T-helper 1 cell treated with Interleukin-12 subunit alpha and Interleukin-12 subunit beta and Interleukin-4 antibody, amounts not matched to agents 30 μg/mL and 1 μg/mL, for 36 hours (primary cell): ENCODE data around the gene LRP11.
"Not testable (repeated sequence)": the region's sequence is repeated elsewhere in the genome, so short reads cannot be mapped to it uniquely, and the experiment has no call there.

Experiments used
- H3K27ac Mint-ChIP-seq: one replicate; pipeline ENCODE4 v1.8.0; 2021; ENCODE audit warnings: mild to moderate bottlenecking, mixed read lengths
- H3K27me3 Mint-ChIP-seq: one replicate; pipeline ENCODE4 v1.8.0; 2021; ENCODE audit warnings: low read depth, mixed read lengths
- H3K36me3 Mint-ChIP-seq: one replicate; pipeline ENCODE4 v1.8.0; 2021; ENCODE audit warnings: low read depth, mixed read lengths
- H3K4me1 Mint-ChIP-seq: one replicate; pipeline ENCODE4 v1.8.0; 2021; ENCODE audit warnings: low read depth, mixed read lengths
- H3K4me3 Mint-ChIP-seq: one replicate; pipeline ENCODE4 v1.8.0; 2021; ENCODE audit warnings: mild to moderate bottlenecking, moderate library complexity, mixed read lengths
- H3K9me3 Mint-ChIP-seq: one replicate; pipeline ENCODE4 v1.8.0; 2021; ENCODE audit warnings: mixed read lengths

LRP11 gene

DNA sequence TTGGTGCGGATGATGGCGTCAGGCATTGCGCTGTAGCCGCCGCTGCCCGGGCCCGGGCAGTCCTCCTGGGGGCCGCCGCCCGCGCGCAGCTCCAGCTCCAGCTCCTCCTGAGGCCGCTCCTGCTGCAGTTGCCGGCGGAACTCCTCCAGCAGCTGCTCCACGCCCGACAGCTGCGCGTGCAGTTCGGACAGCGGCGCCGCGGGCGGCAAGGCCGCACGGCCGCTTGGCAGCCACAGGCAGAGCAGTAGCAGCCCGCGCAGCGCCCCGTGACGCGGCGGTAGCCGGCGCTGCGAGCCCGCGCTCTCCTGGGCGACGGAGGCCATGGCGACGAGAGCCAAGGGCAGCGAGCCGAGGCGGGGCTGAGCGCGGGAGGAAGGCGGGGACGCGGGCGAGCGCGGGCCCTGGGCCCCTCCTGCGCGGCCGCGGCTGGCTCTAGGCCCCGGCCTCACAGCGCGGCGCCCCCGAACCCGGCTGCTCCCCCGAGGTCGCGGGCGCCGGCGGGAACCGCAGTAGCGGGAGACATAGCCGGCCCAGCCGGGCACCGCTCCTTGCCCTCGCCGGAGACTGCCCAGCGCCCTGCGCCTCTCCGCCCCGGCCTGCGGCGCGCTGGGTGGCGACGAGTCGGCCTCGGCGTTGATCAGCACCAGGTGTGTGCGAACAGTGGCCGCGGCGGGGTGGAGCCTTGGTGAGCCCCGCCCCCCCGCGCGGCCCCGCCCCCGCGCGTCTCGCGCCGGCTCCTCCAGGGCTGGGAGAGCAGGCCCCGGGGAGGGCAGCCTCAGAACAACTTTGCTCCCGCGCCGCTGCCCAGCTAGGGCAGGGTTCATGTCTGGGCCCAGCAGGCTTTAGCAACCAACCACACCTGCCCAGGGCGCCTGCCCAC lies at the start of gene LRP11:
Gene LRP11, minus strand, starts transcription at position 662 of the 880 bp plus-strand sequence. Its CDS starts 339 bp downstream, at position 323.
- Mint-ChIP-seq H3K9me3 (no peaks in the 10 kb centered on the region), H3K27ac (no peak within 1 kb of the TSS), H3K36me3 (no peaks in the 10 kb centered on the region)

DNA sequence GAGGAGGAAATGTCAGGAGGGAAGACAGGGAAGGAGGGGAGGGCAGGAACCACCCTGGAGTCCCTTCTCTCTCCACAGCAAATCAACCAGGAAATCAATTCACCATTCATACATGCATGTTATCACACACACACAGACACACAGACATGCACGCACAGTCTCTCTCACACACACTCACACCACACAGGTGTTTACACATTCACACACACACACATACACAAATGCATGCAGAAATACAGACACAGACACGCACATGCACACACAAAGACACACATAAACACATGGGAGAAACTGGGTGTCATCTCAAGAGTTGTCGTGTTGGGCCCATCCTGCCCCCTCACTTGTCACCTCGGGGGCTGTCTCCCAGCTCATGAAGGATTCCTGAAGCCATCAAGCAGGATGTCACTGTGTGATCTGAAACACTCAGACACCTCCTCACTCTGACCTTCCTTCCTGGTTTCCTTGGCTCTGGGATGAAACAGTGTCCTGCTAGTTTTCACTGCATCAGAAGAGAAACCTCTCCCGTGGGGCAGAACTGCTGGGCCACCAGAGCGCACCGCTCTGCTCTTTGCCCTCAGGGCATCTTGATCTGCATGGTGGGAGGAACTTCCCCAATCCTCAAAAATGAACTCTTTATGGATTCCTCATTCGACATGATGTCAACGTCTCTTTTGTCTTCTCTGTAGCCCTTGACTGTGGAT lies 49.5 kb upstream of the LRP11 start:
- H3K36me3 Mint-ChIP-seq, result no peaks in the 10 kb centered on the region
- peaks cover 29% of the 10 kb centered on the region for H3K27me3 Mint-ChIP-seq

More for the DNA sequence above, at the start of gene LRP11:
- Mint-ChIP-seq H3K4me1 (peaks cover 15% of the 10 kb centered on the region), H3K27me3 (peaks cover 50% of the 10 kb centered on the region), H3K4me3 (peak within 1 kb of the TSS; percentile 77)

GRCh38 chr6:149913085-149913484 lies 48.9 kb upstream of the LRP11 start:
- H3K4me1 Mint-ChIP-seq, result no peaks in the 10 kb centered on the region
- H3K9me3 Mint-ChIP-seq, result peaks cover 2% of the 10 kb centered on the region
- H3K27me3 Mint-ChIP-seq, result peaks cover 30% of the 10 kb centered on the region
- H3K27ac Mint-ChIP-seq, result no peak overlapping the region
- H3K36me3 Mint-ChIP-seq, result peaks cover under 1% of the 10 kb centered on the region
- H3K4me3 Mint-ChIP-seq, result no peak overlapping the region

More for the DNA sequence above, 49.5 kb upstream of the LRP11 start:
- no peaks in the 10 kb centered on the region for H3K4me1 Mint-ChIP-seq
- H3K4me3 Mint-ChIP-seq, result no peak overlapping the region
- H3K9me3 Mint-ChIP-seq, result no peaks in the 10 kb centered on the region
- no peak overlapping the region for H3K27ac Mint-ChIP-seq

DNA sequence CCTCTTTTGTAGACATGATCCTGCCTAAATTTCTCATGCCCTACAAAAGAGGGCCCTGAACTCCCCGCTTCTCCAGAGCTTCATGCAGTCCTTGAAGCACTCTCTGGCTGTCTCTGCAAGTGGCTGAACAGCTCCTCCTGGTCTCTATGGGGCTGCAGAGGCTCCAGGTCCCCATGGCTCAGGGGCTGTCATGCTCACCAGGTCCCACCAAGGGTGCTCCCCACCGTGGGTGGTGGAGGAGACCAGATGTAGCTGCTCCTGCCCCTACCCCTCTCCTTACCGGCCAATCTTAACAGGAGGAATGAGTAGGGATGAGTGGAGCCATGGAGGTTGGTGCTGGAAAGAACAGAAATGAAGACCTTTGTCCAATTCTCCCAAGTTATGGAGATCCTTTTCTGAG lies 48.5 kb upstream of the LRP11 start:
- H3K9me3 Mint-ChIP-seq, H3K4me1 Mint-ChIP-seq, H3K27ac Mint-ChIP-seq, H3K36me3 Mint-ChIP-seq, H3K4me3 Mint-ChIP-seq: not testable (repeated sequence)
- H3K27me3 Mint-ChIP-seq, result peaks cover 34% of the 10 kb centered on the region

DNA sequence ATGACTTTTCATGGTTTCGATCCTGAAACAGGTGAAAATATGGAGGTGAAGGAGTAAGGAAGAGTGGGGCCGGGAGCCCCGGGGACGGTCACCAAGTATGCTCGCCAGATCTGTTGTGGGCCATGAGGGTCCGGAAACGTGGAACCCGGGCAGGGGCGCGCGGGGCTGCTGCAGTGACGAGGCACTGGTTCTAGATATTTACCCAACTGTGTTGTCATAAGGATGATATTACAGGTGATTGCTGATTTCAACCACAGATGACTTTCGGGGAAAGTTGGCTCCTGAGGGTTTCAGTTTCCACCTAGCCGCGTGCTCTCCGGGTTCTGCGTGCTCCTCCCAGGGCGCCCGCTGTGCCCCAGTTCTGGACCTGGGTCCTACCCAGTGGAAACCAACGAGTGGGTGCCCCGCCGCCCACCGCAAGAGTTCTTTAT lies 46.6 kb upstream of the LRP11 start:
- H3K4me1 Mint-ChIP-seq, result no peaks in the 10 kb centered on the region
- H3K4me3 Mint-ChIP-seq, result no peak overlapping the region
- no peak overlapping the region for H3K27ac Mint-ChIP-seq
- peaks cover 2% of the 10 kb centered on the region for H3K36me3 Mint-ChIP-seq
- H3K27me3 Mint-ChIP-seq, result peaks cover 27% of the 10 kb centered on the region
- peaks cover 5% of the 10 kb centered on the region for H3K9me3 Mint-ChIP-seq

DNA sequence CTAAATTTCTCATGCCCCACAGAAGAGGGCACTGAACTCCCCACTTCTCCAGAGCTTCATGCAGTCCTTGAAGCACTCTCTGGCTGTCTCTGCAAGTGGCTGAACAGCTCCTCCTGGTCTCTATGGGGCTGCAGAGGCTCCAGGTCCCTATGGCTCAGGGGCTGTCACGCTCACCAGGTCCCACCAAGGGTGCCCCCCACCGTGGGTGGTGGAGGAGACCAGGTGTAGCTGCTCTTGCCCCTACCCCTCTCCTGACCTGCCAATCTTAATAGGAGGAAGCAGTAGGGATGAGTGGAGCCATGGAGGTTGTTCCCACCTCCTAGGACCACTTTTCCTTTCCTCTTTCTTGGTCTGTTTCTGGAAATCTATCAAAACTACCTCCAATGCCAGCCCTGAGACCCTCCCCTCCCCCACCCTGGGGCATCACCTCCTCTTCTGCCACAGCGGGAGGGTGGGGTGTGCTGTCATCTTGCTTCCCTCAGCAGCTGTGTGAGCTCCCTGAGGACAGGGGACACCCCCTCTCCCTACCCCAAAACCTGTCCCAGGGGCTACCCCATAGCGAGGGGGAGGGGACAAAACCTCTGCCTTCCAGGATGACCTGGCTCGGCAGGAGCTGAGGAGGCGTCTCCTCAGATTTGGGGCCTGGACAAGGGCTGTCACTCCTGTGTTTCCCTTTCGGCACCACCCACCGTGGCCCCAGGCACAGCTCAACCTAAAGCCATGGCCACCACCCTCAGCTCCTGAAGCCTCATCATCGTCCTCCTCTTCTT lies 45.7 kb upstream of the LRP11 start:
- Mint-ChIP-seq H3K4me3 (no peak overlapping the region), H3K9me3 (peaks cover 5% of the 10 kb centered on the region), H3K36me3 (peaks cover 2% of the 10 kb centered on the region), H3K4me1 (no peaks in the 10 kb centered on the region), H3K27me3 (peaks cover 27% of the 10 kb centered on the region), H3K27ac (no peak overlapping the region)

- H3K9me3 Mint-ChIP-seq, H3K36me3 Mint-ChIP-seq, H3K4me3 Mint-ChIP-seq, H3K27ac Mint-ChIP-seq, H3K4me1 Mint-ChIP-seq: not testable (repeated sequence)
- H3K27me3 Mint-ChIP-seq, result peaks cover 15% of the 10 kb centered on the region
Measured at GRCh38 chr6:149908480-149908879, 44.3 kb upstream of the LRP11 start.

DNA sequence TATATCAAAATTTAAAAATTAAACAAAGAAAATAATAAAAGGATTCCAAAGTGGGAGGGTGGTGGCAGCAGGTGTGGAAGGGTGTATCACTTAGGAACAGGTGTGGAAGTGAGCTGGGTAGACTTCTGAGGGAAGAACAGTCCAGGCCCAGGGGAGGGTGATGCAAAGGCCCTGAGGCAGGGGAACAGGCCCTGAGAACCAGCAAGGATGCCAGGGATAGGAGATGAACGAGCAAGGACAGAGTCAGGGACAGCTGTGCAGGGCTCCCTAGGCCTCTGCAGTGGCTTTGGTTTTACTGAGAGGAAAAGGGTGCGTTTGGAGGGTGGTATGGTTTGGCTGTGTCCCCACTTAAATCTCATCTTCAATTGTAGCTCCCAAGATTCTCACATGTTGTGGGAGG lies 43.2 kb upstream of the LRP11 start:
- Mint-ChIP-seq H3K36me3 (peaks cover 2% of the 10 kb centered on the region), H3K4me3 (no peak overlapping the region), H3K9me3 (peaks cover 5% of the 10 kb centered on the region), H3K27ac (no peak overlapping the region), H3K27me3 (peaks cover 17% of the 10 kb centered on the region), H3K4me1 (no peaks in the 10 kb centered on the region)

- Mint-ChIP-seq H3K4me1 (no peaks in the 10 kb centered on the region), H3K36me3 (peaks cover 2% of the 10 kb centered on the region), H3K27me3 (peaks cover 25% of the 10 kb centered on the region), H3K9me3 (peaks cover 5% of the 10 kb centered on the region), H3K27ac (no peak overlapping the region), H3K4me3 (no peak overlapping the region)
Measured at GRCh38 chr6:149906405-149906804, 42.2 kb upstream of the LRP11 start.

DNA sequence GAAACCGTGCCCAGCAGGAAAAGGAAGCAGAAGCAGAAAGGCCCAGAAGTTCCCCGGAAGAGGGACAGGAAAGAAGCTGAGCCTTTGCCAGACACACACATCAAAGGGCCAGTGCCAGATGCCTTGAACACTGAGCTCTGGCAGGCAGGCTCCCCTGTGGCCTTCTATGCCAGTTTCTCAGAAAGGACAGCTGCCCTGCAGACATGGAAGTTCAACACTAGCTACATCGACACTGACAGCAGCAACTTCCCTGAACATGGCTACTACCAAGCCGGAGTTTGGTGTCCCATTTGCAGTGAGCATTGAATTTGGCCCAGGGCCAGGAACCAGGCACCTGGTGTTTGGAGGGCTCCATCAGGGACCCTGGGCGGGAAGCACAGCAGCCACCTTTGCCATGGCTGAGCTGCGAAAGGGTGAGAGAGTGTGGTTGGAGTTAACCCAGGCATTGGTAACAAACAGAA lies 41.8 kb upstream of the LRP11 start:
- peaks cover 2% of the 10 kb centered on the region for H3K36me3 Mint-ChIP-seq
- H3K27me3 Mint-ChIP-seq, result peaks cover 25% of the 10 kb centered on the region
- H3K4me1 Mint-ChIP-seq, result no peaks in the 10 kb centered on the region
- H3K9me3 Mint-ChIP-seq, result peaks cover 5% of the 10 kb centered on the region
- no peak overlapping the region for H3K4me3 Mint-ChIP-seq
- H3K27ac Mint-ChIP-seq, result no peak overlapping the region

- Mint-ChIP-seq H3K27ac (no peak overlapping the region), H3K4me1 (no peaks in the 10 kb centered on the region), H3K4me3 (no peak overlapping the region), H3K36me3 (peaks cover 2% of the 10 kb centered on the region), H3K9me3 (peaks cover 5% of the 10 kb centered on the region), H3K27me3 (peaks cover 25% of the 10 kb centered on the region)
Measured at GRCh38 chr6:149905371-149905910, 41.3 kb upstream of the LRP11 start.

- Mint-ChIP-seq H3K4me3 (no peak overlapping the region), H3K9me3 (peaks cover 5% of the 10 kb centered on the region), H3K27me3 (peaks cover 25% of the 10 kb centered on the region), H3K4me1 (no peaks in the 10 kb centered on the region), H3K27ac (no peak overlapping the region), H3K36me3 (peaks cover 2% of the 10 kb centered on the region)
Measured at GRCh38 chr6:149904661-149905370, 40.7 kb upstream of the LRP11 start.

DNA sequence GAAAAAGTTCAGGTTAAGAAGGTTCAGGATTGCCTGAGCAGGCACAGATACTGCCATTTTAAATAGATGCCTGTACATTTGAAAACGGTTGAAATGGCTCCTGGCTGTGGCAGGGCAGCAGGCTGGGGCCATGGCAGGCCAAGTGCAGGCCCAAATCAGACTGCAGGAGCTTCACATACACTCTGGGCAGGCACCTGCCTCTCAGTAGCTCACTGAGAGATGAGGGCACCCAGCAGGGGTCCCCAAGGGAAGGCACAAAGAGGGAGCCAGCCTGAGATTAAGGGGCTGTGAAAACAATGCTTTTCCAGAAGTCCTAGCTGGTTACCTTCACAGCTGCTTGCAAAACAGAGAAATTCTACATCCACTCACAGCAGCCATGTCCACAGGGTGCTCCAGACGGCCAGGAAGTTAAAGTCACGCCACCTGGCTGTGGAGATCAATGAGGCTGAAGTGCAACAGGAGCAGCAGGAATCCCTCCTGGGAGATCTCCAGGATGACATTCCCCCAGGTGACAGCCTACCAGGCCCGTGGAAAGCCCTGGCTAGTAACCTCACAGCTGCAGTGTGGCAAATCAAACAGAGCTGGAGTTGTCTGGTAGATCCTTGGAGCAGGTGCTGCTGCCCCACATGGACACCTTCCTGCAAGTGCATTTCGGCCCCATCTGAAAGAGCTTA lies 39.9 kb upstream of the LRP11 start:
- Mint-ChIP-seq H3K4me3 (no peak overlapping the region), H3K27me3 (peaks cover 26% of the 10 kb centered on the region), H3K9me3 (peaks cover 5% of the 10 kb centered on the region), H3K4me1 (no peaks in the 10 kb centered on the region), H3K27ac (no peak overlapping the region), H3K36me3 (peaks cover 2% of the 10 kb centered on the region)
